HG03039 (cell line): ENCODE measurements around the gene FMOD.
"Not testable (repeated sequence)": the region's sequence is repeated elsewhere in the genome, so short reads cannot be mapped to it uniquely, and the experiment has no call there.

ENCODE experiments used
- ATAC-seq: cut with Tn5 transposase; IDR thresholded peaks from one replicate; pipeline ENCODE4 v1.9.1; 2021; ENCODE audit warnings: mild to moderate bottlenecking, moderate library complexity; ENCODE audit not compliant: unreplicated experiment

Gene FMOD

GRCh38 chr1:203327684-203328457 is 23.1 kb downstream of the FMOD start:
- ATAC-seq = peak; percentile 20

GRCh38 chr1:203326830-203327683 is 23.9 kb downstream of the FMOD start:
- peak; percentile 66 for ATAC-seq

- ATAC-seq = no peak
Observed at GRCh38 chr1:203325418-203326091, 25.4 kb downstream of the FMOD start.

GRCh38 chr1:203325026-203325417 is 25.9 kb downstream of the FMOD start:
- ATAC-seq = no peak

- ATAC-seq = no peak
Observed at GRCh38 chr1:203324105-203325025, 26.6 kb downstream of the FMOD start.

- ATAC-seq = no peak
Observed at GRCh38 chr1:203323587-203323986, 27.3 kb downstream of the FMOD start.

- ATAC-seq = no peak
Observed at GRCh38 chr1:203322500-203323179, 28.3 kb downstream of the FMOD start.

GRCh38 chr1:203321273-203322052 is 29.5 kb downstream of the FMOD start:
- ATAC-seq = no peak

- ATAC-seq = peak; percentile 51
Observed at GRCh38 chr1:203320591-203321272, 30.2 kb downstream of the FMOD start.

- ATAC-seq = no peak
Observed at GRCh38 chr1:203318229-203318517, 32.7 kb downstream of the FMOD start.

- no peak for ATAC-seq
Observed at GRCh38 chr1:203317429-203318228, 33.3 kb downstream of the FMOD start.

- ATAC-seq = no peak
Observed at GRCh38 chr1:203316626-203317093, 34.3 kb downstream of the FMOD start.

- ATAC-seq = not testable (repeated sequence)
Observed at GRCh38 chr1:203314025-203314759, 36.7 kb downstream of the FMOD start.

GRCh38 chr1:203311368-203312301 is 39.3 kb downstream of the FMOD start:
- ATAC-seq = no peak

GRCh38 chr1:203308923-203309331 is 42.0 kb downstream of the FMOD start:
- ATAC-seq = no peak

GRCh38 chr1:203308328-203308922 is 42.5 kb downstream of the FMOD start:
- ATAC-seq = no peak
